ENCODE measurements around the gene UBA6. TPM values are rescaled to one million over a fixed set of nuclear protein-coding genes. Genes with fewer than 3 reads are reported as not detected.

UBA6 gene
- total RNA-seq, 1 experiment from 2014 or later = 72.2 TPM

- no peaks in the 10 kb centered on the region for H3K79me2 ChIP-seq (ENCODE audit: insufficient read depth, low read length)
- H3K79me1 ChIP-seq (ENCODE audit: insufficient read depth, low read depth, low read length, poor library complexity, severe bottlenecking) = no peaks in the 10 kb centered on the region
- no peak overlapping the region for H2BK12ac ChIP-seq (ENCODE audit: insufficient read length, low read depth, low read length)
- no peaks in the 10 kb centered on the region for H3K23me2 ChIP-seq (ENCODE audit: insufficient read length, low read depth, low read length, poor library complexity, severe bottlenecking)
- H2AFZ ChIP-seq (ENCODE audit: low read length) = no peak overlapping the region
- no peak overlapping the region for H3K27ac Mint-ChIP-seq
- no peak overlapping the region for H3K4ac ChIP-seq (ENCODE audit: low read depth, low read length)
- no peak overlapping the region for H4K5ac ChIP-seq (ENCODE audit: insufficient read length, low read depth, low read length)
- H3K9me3 Mint-ChIP-seq = no peaks in the 10 kb centered on the region
- H3K9me3 ChIP-seq (ENCODE audit: control insufficient read depth, low read depth, low read length) = no peaks in the 10 kb centered on the region
- H3K14ac ChIP-seq (ENCODE audit: insufficient read depth, low read length) = no peak overlapping the region
- no peak overlapping the region for H3K9ac ChIP-seq (ENCODE audit: extremely low read depth, insufficient read length, low read length)
- H3K56ac ChIP-seq (ENCODE audit: insufficient read length, low read depth, low read length) = no peak overlapping the region
- H4K91ac ChIP-seq (ENCODE audit: insufficient read length, low read depth, low read length) = no peak overlapping the region
- H2BK20ac ChIP-seq (ENCODE audit: low read depth, low read length, poor library complexity, severe bottlenecking) = no peak overlapping the region
- H3K4me1 Mint-ChIP-seq = peaks cover 8 to 12% of the 10 kb centered on the region in 2 experiments
- H3K4me2 ChIP-seq (ENCODE audit: insufficient read depth, insufficient read length, low read length) = no peak overlapping the region
- no peak overlapping the region for H2AK5ac ChIP-seq (ENCODE audit: insufficient read length, low read length)
- H3K27me3 ChIP-seq (ENCODE audit: insufficient read depth, low read length) = no peaks in the 10 kb centered on the region
- WGBS (ENCODE audit: extremely low coverage, insufficient read length, low lambda C conversion rate) = no CpG with 5 or more reads among the region's 3 CpGs
- no peak overlapping the region for H3T11ph ChIP-seq (ENCODE audit: low read length)
- no peak overlapping the region for H2BK5ac ChIP-seq (ENCODE audit: insufficient read length, low read length)
- H3K4me1 ChIP-seq (ENCODE audit: insufficient read depth, low read length) = no peaks in the 10 kb centered on the region
- no peak for DNase-seq
- no peaks in the 10 kb centered on the region for H3K27me3 Mint-ChIP-seq (ENCODE audit: low read depth)
- peaks cover 10 to 47% (median 37%) of the 10 kb centered on the region in 3 experiments; a peak in 6 of 7 replicates for H3K36me3 Mint-ChIP-seq (ENCODE audit: insufficient read depth in 1 of 3, low read depth in 3 of 3)
- no peak overlapping the region for H2BK15ac ChIP-seq (ENCODE audit: low read depth, low read length)
- H4K20me1 ChIP-seq (ENCODE audit: control insufficient read depth, insufficient read depth, insufficient read length) = no peaks in the 10 kb centered on the region
- H2BK120ac ChIP-seq (ENCODE audit: low read depth, low read length, poor library complexity, severe bottlenecking) = no peak overlapping the region
- H3K4me3 Mint-ChIP-seq = no peak overlapping the region
- no peak overlapping the region for H3K23ac ChIP-seq (ENCODE audit: insufficient read length, low read depth, low read length)
- no peak for TF ChIP-seq CTCF (conservative IDR thresholded peaks at IDR 0.05)
- no peak overlapping the region for H4K8ac ChIP-seq (replicated peaks; ENCODE audit: insufficient read length, low read depth, low read length)
- H3K18ac ChIP-seq (ENCODE audit: insufficient read length, low read depth, low read length) = no peak overlapping the region
- H3K27ac ChIP-seq (ENCODE audit: insufficient read length, low read depth, low read length) = no peak overlapping the region
These were observed 76.0 kb downstream of the UBA6 start for GRCh38 chr4:67624939-67625338.

Data from H9 (cell line).